GM12878 (cell line): ENCODE measurements around the gene TMEM131L. TPM values are rescaled to one million over a fixed set of nuclear protein-coding genes. Genes with fewer than 3 reads are reported as not detected.

Experiments
- ATAC-seq: fragments of 200-7000 bp; cut with Tn5 transposase; 3 replicates; pipeline ENCODE4 v1.9.1; 2020; ENCODE audit warnings: mild to moderate bottlenecking, moderate library complexity
- BruUV-seq: library from RNA; stranded (reverse); fragments of 400-500 nt; replicated peaks from 2 replicates; lab custom pipeline; 2021; lab: Mats Ljungman, UMichigan
- CTCF ChIA-PET: fragments of 300-600 bp; sonication (Branson Sonifier 250); formaldehyde crosslinking; extraction: SDS; loops from one replicate; lab custom pipeline; 2021; ENCODE audit warnings: inconsistent platforms; lab: Yijun Ruan, JAX
- POLR2A ChIA-PET: fragments of 350-600 bp; formaldehyde crosslinking; extraction: SDS; loops from one replicate; lab custom pipeline; 2021; ENCODE audit warnings: inconsistent platforms; lab: Charles Lee
- RAD21 ChIA-PET: fragments of 300-600 bp; sonication (Branson Sonifier 250); formaldehyde crosslinking; loops from one replicate; lab custom pipeline; 2023; ENCODE audit warnings: antibody characterized with exemption; ENCODE audit not compliant: unreplicated experiment; lab: Charles Lee
- SMC1A ChIA-PET: fragments of 300-600 bp; sonication (Branson Sonifier 250); formaldehyde crosslinking; loops from one replicate; lab custom pipeline; 2023; ENCODE audit not compliant: unreplicated experiment, uncharacterized antibody; lab: Charles Lee
- DNase-seq: peaks from one replicate; pipeline ENCODE4 v3.0.0-alpha.2; 2011; ENCODE audit warnings: low read depth, low spot score
- FAIRE-seq: peaks from 3 replicates; lab custom pipeline; 2011; peaks lifted over from hg19 to GRCh38; lab: Jason Lieb, UNC
- H2AFZ ChIP-seq: 2 replicates; pipeline ENCODE4 v1.6.0; 2011; ENCODE audit warnings: low read depth, low read length, control low read depth; ENCODE audit not compliant: control insufficient read depth
- H3K27ac ChIP-seq: 2 replicates; pipeline ENCODE4 v1.5.1; 2011; ENCODE audit warnings: control low read depth; ENCODE audit not compliant: control insufficient read depth, insufficient read depth
- H3K27me3 ChIP-seq, 2 experiments: replicated peaks in 1 of 2; 2 replicates each; pipeline versions ENCODE4 v1.6.0 to v1.6.1; 2011; ENCODE audit warnings: low read length in 1 of 2; ENCODE audit not compliant: control insufficient read depth in 2 of 2, insufficient read depth in 2 of 2
- H3K36me3 ChIP-seq, 2 experiments: 2 replicates each; pipeline ENCODE4 v1.5.1; 2011; ENCODE audit warnings: low read length in 1 of 2; ENCODE audit not compliant: control insufficient read depth in 2 of 2, insufficient read depth in 2 of 2
- H3K4me1 ChIP-seq: 2 replicates; pipeline ENCODE4 v1.6.1; 2011; ENCODE audit warnings: mild to moderate bottlenecking, low read length, moderate library complexity, mixed read lengths; ENCODE audit not compliant: control insufficient read depth, insufficient read depth
- H3K4me2 ChIP-seq: 2 replicates; pipeline ENCODE4 v1.6.0; 2011; ENCODE audit warnings: control low read depth; ENCODE audit not compliant: control insufficient read depth, insufficient read depth
- H3K4me3 ChIP-seq: fragments of 200-600 bp; sonication (generic); 2 replicates; pipeline ENCODE4 v1.5.1; 2016
- H3K79me2 ChIP-seq: 2 replicates; pipeline ENCODE4 v1.6.0; 2011; ENCODE audit warnings: low read length; ENCODE audit not compliant: control insufficient read depth, insufficient read depth
- H3K9ac ChIP-seq: 2 replicates; pipeline ENCODE4 v1.8.0; 2011; ENCODE audit warnings: low read length, control low read depth, mixed read lengths; ENCODE audit not compliant: control insufficient read depth, insufficient read depth
- H3K9me3 ChIP-seq: replicated peaks from 3 replicates; pipeline ENCODE4 v1.5.1; 2011; ENCODE audit warnings: mild to moderate bottlenecking, low read length; ENCODE audit not compliant: control insufficient read depth, insufficient read depth
- H4K20me1 ChIP-seq: 2 replicates; pipeline ENCODE4 v1.6.0; 2011; ENCODE audit not compliant: control insufficient read depth, insufficient read depth
- FOS ChIP-seq: IDR thresholded peaks from 3 replicates; pipeline ENCODE4 v1.6.1; 2011; ENCODE audit warnings: borderline replicate concordance; ENCODE audit not compliant: insufficient read length; ENCODE audit errors: extremely low read depth
- RAD21 ChIP-seq: IDR thresholded peaks from 2 replicates; pipeline ENCODE4 v1.6.1; 2011; ENCODE audit warnings: mild to moderate bottlenecking, low read depth, low read length, moderate library complexity; ENCODE audit not compliant: insufficient read depth
- RELB ChIP-seq: fragments of 450-650 bp; IDR thresholded peaks from 2 replicates; pipeline ENCODE4 v1.6.1; 2017; ENCODE audit warnings: low read depth, mild to moderate bottlenecking, moderate library complexity
- SMC3 ChIP-seq: IDR thresholded peaks from 2 replicates; pipeline ENCODE4 v1.6.1; 2011; ENCODE audit warnings: low read length, improper control_type of control experiment, borderline replicate concordance
- SRF ChIP-seq, 2 experiments: IDR thresholded peaks; 2 replicates each; pipeline ENCODE4 v1.6.1; 2011; ENCODE audit warnings: low read depth in 2 of 2, low read length in 2 of 2, mild to moderate bottlenecking in 1 of 2, moderate library complexity in 1 of 2
- USF2 ChIP-seq: IDR thresholded peaks from 2 replicates; pipeline ENCODE4 v1.6.1; 2011; ENCODE audit warnings: low read depth, low read length, improper control_type of control experiment, borderline replicate concordance
- YBX1 ChIP-seq: fragments of 450-650 bp; IDR thresholded peaks from 2 replicates; pipeline ENCODE4 v1.6.1; 2016; ENCODE audit warnings: antibody characterized with exemption
- WGBS: methylation state at CpG from one replicate; pipeline ENCODE4 v1.1.6; 2016; ENCODE audit warnings: low lambda C conversion rate; ENCODE audit not compliant: insufficient replicate concordance, insufficient coverage; ENCODE audit errors: missing lambda C conversion rate; 5-methylcytosine and 5-hydroxymethylcytosine counted together
- in situ Hi-C: fragments of 300-500 bp; cut with MboI; formaldehyde crosslinking; loops from 9 replicates; pipeline ENCODE4 v1.14.3; 2018; ENCODE audit warnings: mixed read lengths
- intact Hi-C: fragments of 100-400 bp; cut with micrococcal nuclease; formaldehyde crosslinking; loops from one replicate; pipeline ENCODE4 v1.14.2; 2022; ENCODE audit not compliant: unreplicated experiment
- polyA plus RNA-seq, 11 experiments: library from polyadenylated mRNA; depleted of rRNA in 4 of 11; unstranded in 6 of 11; stranded (reverse) in 5 of 11; fragments of >200 nt; fragmentation: Nextera tagmentation in 4 of 11; fragmentation: Illumina TruSeq in 1 of 11; extraction: Ambion mirVana in 4 of 11; extraction: Trizol in 1 of 11; gene quantifications; 1 replicate in 1 of 11; 2 replicates in 10 of 11; pipeline versions ENCODE4 v1.2.1 to v1.2.3, GENCODE V29; 2011 to 2016; ENCODE audit warnings: inconsistent platforms in 2 of 11, missing spikeins in 2 of 11, low read depth in 1 of 11
- total RNA-seq, 4 experiments: library from RNA; depleted of rRNA in 3 of 4; stranded (reverse); fragments of >200 nt in 3 of 4; fragmentation: Illumina TruSeq in 1 of 4; extraction: Trizol in 1 of 4; gene quantifications; 2 replicates each; pipeline versions ENCODE4 v1.2.1 to v1.2.3, GENCODE V29; 2013 to 2021

TMEM131L gene
- total and polyA plus RNA-seq, 10 of the 15 experiments (the other 5 are each of a cell fraction or from before 2014, with no cell fraction given) = 8.5 to 101 (median 74.4) TPM

GRCh38 chr4:153485860-153486259 is 19.7 kb downstream of the TMEM131L start:
- ATAC-seq (no peak), DNase-seq (no peak), FAIRE-seq (no peak)
- no TSS peak for BruUV-seq
- Histone ChIP-seq H3K9me3 (no peaks in the 10 kb centered on the region; the same call in 2 of the 3 replicates), H3K27me3 (no peaks in the 10 kb centered on the region), H2AFZ (no peak overlapping the region), H4K20me1 (no peaks in the 10 kb centered on the region), H3K79me2 (peaks cover 95% of the 10 kb centered on the region), H3K36me3 (peaks cover 6 to 7% of the 10 kb centered on the region in 2 experiments; a peak in 3 of 4 replicates), H3K9ac (peak overlapping the region; percentile 93; the same call in 1 of the 2 replicates), H3K4me3 (peak overlapping the region; percentile 85), H3K27ac (peak overlapping the region; percentile 81), H3K4me2 (peak overlapping the region; percentile 87), H3K4me1 (peaks cover 50% of the 10 kb centered on the region)
- POLR2A ChIA-PET = interaction anchor here (0.8 to 18.1 kb wide), 8 partner anchors 10 to 83 kb away, joined by 3 to 322 read pairs (median 6); partner anchors contain the start of gene TMEM131L
- 18% methylated on average over 5 of the region's 5 CpGs for WGBS
- CTCF ChIA-PET = interaction anchor here (1.0 to 4.7 kb wide), 11 partner anchors 11 to 141 kb away, joined by 3 to 30 read pairs (median 10); partner anchors contain the start of gene TMEM131L
- in situ Hi-C loops = no loop called here
- SMC1A ChIA-PET = interaction anchor here (0.9 to 14.0 kb wide), 13 partner anchors 5 to 85 kb away, joined by 3 to 356 read pairs (median 9); partner anchors contain the start of gene TMEM131L
- RAD21 ChIA-PET = interaction anchor here (0.9 to 15.3 kb wide), 14 partner anchors 9 to 157 kb away, joined by 3 to 429 read pairs (median 5); partner anchors contain the start of gene TMEM131L
- intact Hi-C loops = loop anchor here (5.0 kb wide), 2 partner anchors 139 to 156 kb away; no protein-coding TSS in a partner anchor
- TF ChIP-seq SRF (IDR thresholded peaks at IDR 0.05; ENCODE audit: low read depth in 2 of 2, low read length in 2 of 2) = no peak
- no peak for TF ChIP-seq SMC3
- TF ChIP-seq RELB = no peak
- no peak for TF ChIP-seq FOS
- TF ChIP-seq YBX1 = no peak
- no peak for TF ChIP-seq USF2
- no peak for TF ChIP-seq RAD21
